ENCODE results near the gene PPP4R1. TPM values are rescaled to one million over a fixed set of nuclear protein-coding genes. Genes with fewer than 3 reads are reported as not detected.
A peak's percentile ranks its signal among the peaks of the same experiment; 100 is the strongest.

Gene PPP4R1
- total RNA-seq, 1 donor from 2014 or later = 173 TPM

- Mint-ChIP-seq H3K27me3 (ENCODE audit: unreplicated experiment) (peaks cover 2% of the 10 kb centered on the region), H3K9me3 (ENCODE audit: unreplicated experiment) (no peaks in the 10 kb centered on the region), H3K27ac (ENCODE audit: unreplicated experiment) (no peak overlapping the region), H3K36me3 (ENCODE audit: low read depth, unreplicated experiment) (peaks cover 22% of the 10 kb centered on the region), H3K4me1 (ENCODE audit: unreplicated experiment) (peaks cover 3% of the 10 kb centered on the region), H3K4me3 (ENCODE audit: unreplicated experiment) (no peak overlapping the region)
- DNase-seq (ENCODE audit: low spot score) = no peak
- TF ChIP-seq CTCF (IDR thresholded peaks at IDR 0.05; ENCODE audit: unreplicated experiment) = no peak
These were observed 18.1 kb downstream of the PPP4R1 start for GRCh38 chr18:9596226-9596625.

DNA sequence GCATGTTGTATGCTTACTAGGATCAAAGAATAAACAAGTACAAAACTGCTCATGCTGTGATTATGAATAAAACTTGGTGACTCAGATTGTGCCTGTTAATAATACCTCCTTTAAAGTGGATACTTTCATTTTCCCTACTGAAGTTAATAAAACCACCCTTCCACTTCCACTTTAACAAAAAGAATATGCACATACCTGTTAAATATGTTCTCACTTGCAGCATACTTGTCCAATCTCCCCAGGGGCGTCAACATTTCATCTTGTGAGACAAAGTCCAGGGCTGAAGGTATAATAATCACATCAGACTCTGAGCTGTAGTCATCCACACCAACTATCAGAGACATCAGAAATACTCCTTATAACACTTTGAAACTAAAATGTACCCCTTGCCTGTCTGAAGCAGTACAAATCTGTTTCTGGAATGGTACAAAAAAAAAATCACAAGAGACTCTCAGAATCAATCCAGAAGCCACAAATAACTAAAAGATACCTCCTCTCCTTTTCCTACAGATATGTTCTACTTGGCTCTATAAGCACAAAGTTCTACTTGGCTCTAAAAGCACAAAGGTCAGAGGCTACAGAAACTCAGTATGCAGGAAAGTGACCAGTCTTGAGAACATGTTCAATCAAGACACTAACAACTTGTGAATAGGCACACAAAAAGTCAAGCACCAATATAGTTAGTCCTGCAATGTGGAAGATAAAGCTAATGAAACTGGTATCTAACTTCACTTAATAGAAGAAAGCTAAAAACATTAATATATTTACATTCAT, 19.3 kb downstream of the PPP4R1 start:
- Mint-ChIP-seq H3K4me3 (ENCODE audit: unreplicated experiment) (no peak overlapping the region), H3K4me1 (ENCODE audit: unreplicated experiment) (peaks cover 3% of the 10 kb centered on the region), H3K9me3 (ENCODE audit: unreplicated experiment) (no peaks in the 10 kb centered on the region), H3K27me3 (ENCODE audit: unreplicated experiment) (peaks cover 2% of the 10 kb centered on the region), H3K36me3 (ENCODE audit: low read depth, unreplicated experiment) (peaks cover 17% of the 10 kb centered on the region), H3K27ac (ENCODE audit: unreplicated experiment) (peak overlapping the region; percentile 3)
- no peak for DNase-seq (ENCODE audit: low spot score)
- TF ChIP-seq CTCF (IDR thresholded peaks at IDR 0.05; ENCODE audit: unreplicated experiment) = no peak

- Mint-ChIP-seq H3K4me3 (ENCODE audit: unreplicated experiment) (no peak overlapping the region), H3K9me3 (ENCODE audit: unreplicated experiment) (no peaks in the 10 kb centered on the region), H3K27ac (ENCODE audit: unreplicated experiment) (no peak overlapping the region), H3K4me1 (ENCODE audit: unreplicated experiment) (no peaks in the 10 kb centered on the region), H3K36me3 (ENCODE audit: low read depth, unreplicated experiment) (peaks cover 27% of the 10 kb centered on the region), H3K27me3 (ENCODE audit: unreplicated experiment) (peaks cover 2% of the 10 kb centered on the region)
- TF ChIP-seq CTCF (IDR thresholded peaks at IDR 0.05; ENCODE audit: unreplicated experiment) = no peak
- DNase-seq (ENCODE audit: low spot score) = no peak
These were observed 26.4 kb downstream of the PPP4R1 start for GRCh38 chr18:9587924-9588323.

DNA sequence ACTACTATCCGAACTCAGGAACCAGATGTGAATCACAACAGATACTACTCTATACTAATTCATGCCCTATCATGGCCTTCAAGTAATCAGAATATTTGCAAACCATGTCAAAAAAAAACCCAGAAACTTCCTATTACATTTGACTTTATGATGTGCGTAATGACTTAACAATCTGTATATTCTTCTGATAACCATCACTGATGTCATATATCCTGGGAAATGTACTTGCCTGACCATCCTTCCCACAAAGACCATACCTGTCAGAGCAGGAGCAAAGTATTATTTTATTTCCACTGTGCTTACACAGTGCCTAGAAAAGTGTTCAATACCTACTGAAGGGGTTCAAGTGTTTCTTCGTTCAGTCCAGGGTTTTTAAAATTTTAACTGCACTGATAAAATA, 27.5 kb downstream of the PPP4R1 start:
- no peak for DNase-seq (ENCODE audit: low spot score)
- no peak overlapping the region for H3K27ac Mint-ChIP-seq (ENCODE audit: unreplicated experiment)
- peaks cover 31% of the 10 kb centered on the region for H3K36me3 Mint-ChIP-seq (ENCODE audit: low read depth, unreplicated experiment)
- no peak for TF ChIP-seq CTCF (IDR thresholded peaks at IDR 0.05; ENCODE audit: unreplicated experiment)
- H3K4me1 Mint-ChIP-seq (ENCODE audit: unreplicated experiment) = no peaks in the 10 kb centered on the region
- peaks cover 2% of the 10 kb centered on the region for H3K27me3 Mint-ChIP-seq (ENCODE audit: unreplicated experiment)
- H3K4me3 Mint-ChIP-seq (ENCODE audit: unreplicated experiment) = no peak overlapping the region
- H3K9me3 Mint-ChIP-seq (ENCODE audit: unreplicated experiment) = no peaks in the 10 kb centered on the region

DNA sequence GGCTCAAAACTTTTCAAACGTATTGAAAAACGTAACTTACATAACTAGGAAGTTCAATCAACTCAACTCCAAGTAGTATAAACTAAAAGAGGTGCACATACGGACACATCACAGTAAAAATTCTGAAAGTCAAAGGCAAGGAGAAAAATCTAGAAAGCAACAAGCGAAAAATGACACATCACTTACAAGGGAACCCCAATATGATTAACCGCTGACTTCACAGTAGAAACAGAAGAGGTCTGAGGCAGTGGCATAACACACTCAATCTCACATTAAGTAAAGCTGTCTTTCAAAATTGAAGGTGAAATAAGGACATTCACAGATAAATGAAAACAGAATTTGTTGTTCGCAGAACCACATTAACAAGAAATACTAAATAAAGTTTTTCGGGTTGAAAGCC, 32.7 kb downstream of the PPP4R1 start:
- Mint-ChIP-seq H3K27me3 (ENCODE audit: unreplicated experiment) (no peaks in the 10 kb centered on the region), H3K9me3 (ENCODE audit: unreplicated experiment) (no peaks in the 10 kb centered on the region), H3K27ac (ENCODE audit: unreplicated experiment) (no peak overlapping the region), H3K4me1 (ENCODE audit: unreplicated experiment) (no peaks in the 10 kb centered on the region), H3K36me3 (ENCODE audit: low read depth, unreplicated experiment) (peaks cover 28% of the 10 kb centered on the region), H3K4me3 (ENCODE audit: unreplicated experiment) (no peak overlapping the region)
- TF ChIP-seq CTCF (IDR thresholded peaks at IDR 0.05; ENCODE audit: unreplicated experiment) = no peak
- DNase-seq (ENCODE audit: low spot score) = no peak
